Motor neuron (in vitro differentiated cells): ENCODE measurements around the gene LRTM2. TPM values are rescaled to one million over a fixed set of nuclear protein-coding genes. Genes with fewer than 3 reads are reported as not detected.

Experiments used
- ATAC-seq, 8 experiments: fragments of 200-7000 bp; cut with Tn5 transposase; replicated peaks in 6 of 8; 2 replicates each; pipeline ENCODE4 v1.8.0; 2021; ENCODE audit warnings: mild to moderate bottlenecking in 8 of 8, moderate library complexity in 8 of 8
- H3K27ac ChIP-seq, 2 donors: fragments of 250-450 bp; sonication (Bioruptor Pico); 2 replicates each; pipeline ENCODE4 v1.9.0; 2021; ENCODE audit warnings: antibody characterized with exemption in 2 of 2, mild to moderate bottlenecking in 2 of 2, moderate library complexity in 1 of 2
- H3K4me1 ChIP-seq, 2 donors: fragments of 250-450 bp; sonication (Bioruptor Pico); replicated peaks in 1 of 2; 2 replicates each; pipeline ENCODE4 v1.6.1; 2021; ENCODE audit warnings: antibody characterized with exemption in 2 of 2, mild to moderate bottlenecking in 2 of 2, moderate library complexity in 1 of 2
- H3K4me3 ChIP-seq, 5 donors: fragments of 250-450 bp; sonication (Bioruptor Pico); 2 replicates each; pipeline ENCODE4 v1.9.0; 2021; ENCODE audit warnings: antibody characterized with exemption in 5 of 5, mild to moderate bottlenecking in 5 of 5, moderate library complexity in 4 of 5
- WGBS, 10 experiments: fragments of 450-650 bp; shearing (Covaris generic); methylation state at CpG; one replicate each; pipeline ENCODE4 v1.0.0; 2022; 5-methylcytosine and 5-hydroxymethylcytosine counted together
- in situ Hi-C, 9 experiments: fragments of 400-800 bp; cut with MboI; loops; one replicate each; pipeline ENCODE4 v1.15.0; 2021; ENCODE audit warnings: low sequenced_read_pairs in 9 of 9, low pct_unique_long_range_greater_than_20kb in 2 of 9; ENCODE audit not compliant: unreplicated experiment in 9 of 9
- total RNA-seq, 8 experiments: library from RNA; unstranded; fragments of 300-600 nt; gene quantifications; 2 replicates each; pipeline versions ENCODE4 v1.2.3 to v1.2.4, GENCODE V29; 2022

The LRTM2 gene
- total RNA-seq, 8 experiments from 2014 or later = under 0.01 to 0.76 (median 0.25) TPM

DNA sequence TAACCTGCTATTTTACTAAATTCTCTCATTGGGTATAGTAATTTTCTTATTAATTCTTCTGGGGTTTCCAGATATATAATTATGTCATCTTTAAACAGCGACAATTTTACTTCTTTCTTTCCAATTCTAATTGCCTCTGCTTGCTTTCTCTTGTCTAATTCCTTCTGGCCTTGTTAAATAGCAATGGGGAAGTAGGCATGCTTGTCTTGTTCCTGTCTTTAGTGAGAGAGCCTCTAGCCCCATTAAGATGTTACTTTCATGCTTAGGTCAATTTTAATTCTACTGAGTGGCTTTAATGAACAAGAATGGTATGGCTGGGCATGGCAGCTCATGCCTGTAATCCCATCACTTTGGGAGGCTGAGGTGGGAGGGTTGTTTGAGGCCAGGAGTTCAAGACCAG is 31.7 kb downstream of the LRTM2 start:
- Histone ChIP-seq H3K27ac (no peak overlapping the region), H3K4me3 (no peak overlapping the region), H3K4me1 (peaks cover 4 to 8% of the 10 kb centered on the region in 2 donors)
- ATAC-seq = no peak
- in situ Hi-C loops = no loop called here
- WGBS, 10 experiments = 16 to 90% (median 73%) methylated on average over 1 of the region's 1 CpG; no CpG with 5 or more reads in 1 of the 10 experiments

DNA sequence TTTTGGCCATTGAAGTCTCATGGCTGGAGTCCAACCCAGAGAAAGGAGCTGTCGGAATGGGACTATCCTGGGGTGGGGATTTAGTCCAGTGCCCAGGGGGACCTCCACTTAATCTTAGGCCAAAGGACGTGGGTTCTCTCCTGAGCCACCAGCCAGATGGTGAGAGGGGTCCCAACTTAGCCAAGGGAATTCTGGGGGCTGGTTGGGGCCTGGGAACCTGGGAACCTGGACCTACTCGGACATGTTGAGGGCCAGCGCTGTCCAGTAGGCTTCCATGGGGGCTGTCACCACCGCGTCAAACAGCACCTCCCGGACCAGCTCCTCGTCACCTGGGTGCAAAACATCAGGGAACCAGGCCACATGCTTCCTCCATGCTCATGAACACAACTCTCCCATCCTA is 33.4 kb downstream of the LRTM2 start:
- Histone ChIP-seq H3K27ac (no peak overlapping the region), H3K4me1 (no peaks in the 10 kb centered on the region), H3K4me3 (no peak overlapping the region)
- WGBS, 10 experiments = 20 to 100% (median 65%) methylated on average over 1 to 3 of the region's 8 CpGs; no CpG with 5 or more reads in 4 of the 10 experiments
- in situ Hi-C loops = no loop called here
- no peak for ATAC-seq

DNA sequence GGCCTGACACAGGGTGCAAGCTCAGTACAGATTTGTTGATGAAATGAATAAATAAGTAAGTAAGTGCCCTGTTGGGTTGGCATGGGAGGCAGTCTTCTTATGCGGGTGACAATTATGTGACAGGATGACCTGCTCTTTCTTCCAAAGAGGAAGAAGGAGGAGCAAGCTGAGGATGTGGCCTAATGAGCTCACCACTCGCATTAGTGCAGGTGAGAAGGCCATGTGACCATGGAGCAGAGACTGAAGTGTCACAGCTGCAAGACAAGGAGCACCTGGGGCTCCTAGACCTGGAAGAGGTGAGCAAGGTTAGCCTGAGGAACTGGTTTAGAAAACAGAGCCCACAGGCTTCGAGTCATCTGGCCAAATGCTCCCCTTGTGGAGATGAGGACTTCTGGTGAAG is 34.9 kb downstream of the LRTM2 start:
- Histone ChIP-seq H3K4me3 (no peak overlapping the region), H3K27ac (no peak overlapping the region), H3K4me1 (no peaks in the 10 kb centered on the region)
- in situ Hi-C loops = no loop called here
- WGBS, 10 experiments = 7 to 100% (median 49%) methylated on average over 1 to 2 of the region's 3 CpGs; no CpG with 5 or more reads in 6 of the 10 experiments
- ATAC-seq = no peak

GRCh38 chr12:1857086-1857485 is 36.7 kb downstream of the LRTM2 start:
- 0 to 40% (median 17%) methylated on average over 1 to 2 of the region's 2 CpGs; no CpG with 5 or more reads in 5 of the 10 experiments for WGBS, 10 experiments
- no peak for ATAC-seq
- no peaks in the 10 kb centered on the region for H3K4me1 ChIP-seq
- no peak overlapping the region for H3K4me3 ChIP-seq
- in situ Hi-C loops = no loop called here
- H3K27ac ChIP-seq = no peak overlapping the region

GRCh38 chr12:1857821-1858220 is 37.5 kb downstream of the LRTM2 start:
- H3K4me3 ChIP-seq = no peak overlapping the region
- peaks cover 2 to 4% of the 10 kb centered on the region in 2 donors for H3K4me1 ChIP-seq
- in situ Hi-C loops = no loop called here
- H3K27ac ChIP-seq = no peak overlapping the region
- WGBS, 10 experiments = 0 to 88% (median 66%) methylated on average over 1 to 6 of the region's 7 CpGs; no CpG with 5 or more reads in 3 of the 10 experiments
- no peak for ATAC-seq

GRCh38 chr12:1858456-1858855 is 38.1 kb downstream of the LRTM2 start:
- in situ Hi-C loops = no loop called here
- ATAC-seq = no peak
- no peak overlapping the region for H3K4me3 ChIP-seq
- H3K4me1 ChIP-seq = peaks cover 2 to 10% of the 10 kb centered on the region in 2 donors
- 55 to 94% (median 90%) methylated on average over 2 to 3 of the region's 11 CpGs; no CpG with 5 or more reads in 7 of the 10 experiments for WGBS, 10 experiments
- no peak overlapping the region for H3K27ac ChIP-seq

GRCh38 chr12:1859643-1860042 is 39.3 kb downstream of the LRTM2 start:
- ATAC-seq = no peak
- peaks cover 2 to 10% of the 10 kb centered on the region in 2 donors for H3K4me1 ChIP-seq
- no peak overlapping the region for H3K4me3 ChIP-seq
- in situ Hi-C loops = no loop called here
- 0 to 100% (median 60%) methylated on average over 1 to 6 of the region's 7 CpGs; no CpG with 5 or more reads in 3 of the 10 experiments for WGBS, 10 experiments
- H3K27ac ChIP-seq = no peak overlapping the region

DNA sequence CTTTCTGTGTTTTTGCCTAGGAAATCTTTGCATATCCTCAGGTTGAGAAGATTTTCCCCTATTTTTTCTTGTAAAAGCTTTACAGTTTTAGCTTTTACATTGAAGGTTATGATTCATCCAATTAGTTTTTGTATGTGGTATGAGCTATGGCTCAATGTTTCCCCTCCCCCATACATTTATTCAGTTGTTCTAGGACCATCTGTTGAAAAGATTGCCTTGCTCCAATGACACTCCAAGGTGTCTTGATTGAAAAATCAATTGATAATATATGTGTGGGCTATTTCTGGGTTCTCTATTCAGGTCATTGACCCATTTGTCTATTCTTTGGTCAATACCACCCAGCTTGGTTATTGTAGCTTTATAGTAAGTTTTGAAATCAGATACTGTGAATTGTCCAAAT is 42.6 kb downstream of the LRTM2 start:
- H3K27ac ChIP-seq = no peak overlapping the region
- H3K4me3 ChIP-seq = no peak overlapping the region
- H3K4me1 ChIP-seq = peaks cover 2 to 10% of the 10 kb centered on the region in 2 donors
- peak in 3 of 8 experiments; percentile 50 to 74 (median 52) for ATAC-seq
- in situ Hi-C loops = no loop called here

- Histone ChIP-seq H3K4me3 (no peak overlapping the region), H3K4me1 (peaks cover 2 to 10% of the 10 kb centered on the region in 2 donors), H3K27ac (no peak overlapping the region)
- WGBS, 10 experiments = 62 to 100% (median 87%) methylated on average over 1 to 11 of the region's 16 CpGs; no CpG with 5 or more reads in 1 of the 10 experiments
- ATAC-seq = no peak
- in situ Hi-C loops = no loop called here
Observed at GRCh38 chr12:1863823-1864222, 43.5 kb downstream of the LRTM2 start.

DNA sequence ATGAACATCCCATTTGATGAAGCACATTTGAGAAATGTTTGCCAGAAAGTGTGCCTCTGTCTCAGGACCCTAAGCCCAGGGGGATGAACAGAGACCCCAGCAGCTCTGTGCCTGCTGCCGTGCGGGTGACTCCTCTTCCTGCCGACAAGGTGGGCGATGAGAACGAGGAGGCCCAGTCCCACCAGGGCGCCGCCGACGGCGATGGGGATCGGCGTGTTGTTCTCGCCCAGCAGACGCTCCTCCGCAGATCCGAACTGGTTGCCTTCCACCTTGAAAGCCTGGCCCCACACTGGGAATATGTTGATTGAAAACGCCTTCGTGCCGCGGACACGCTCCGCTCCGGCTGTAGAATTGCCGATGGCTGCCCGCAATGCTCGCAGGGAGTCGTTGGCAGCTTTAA is 44.1 kb downstream of the LRTM2 start:
- Histone ChIP-seq H3K4me1 (peaks cover 2 to 10% of the 10 kb centered on the region in 2 donors), H3K4me3 (no peak overlapping the region), H3K27ac (no peak overlapping the region)
- 44 to 100% (median 94%) methylated on average over 2 to 16 of the region's 27 CpGs; no CpG with 5 or more reads in 5 of the 10 experiments for WGBS, 10 experiments
- no peak for ATAC-seq
- in situ Hi-C loops = no loop called here

DNA sequence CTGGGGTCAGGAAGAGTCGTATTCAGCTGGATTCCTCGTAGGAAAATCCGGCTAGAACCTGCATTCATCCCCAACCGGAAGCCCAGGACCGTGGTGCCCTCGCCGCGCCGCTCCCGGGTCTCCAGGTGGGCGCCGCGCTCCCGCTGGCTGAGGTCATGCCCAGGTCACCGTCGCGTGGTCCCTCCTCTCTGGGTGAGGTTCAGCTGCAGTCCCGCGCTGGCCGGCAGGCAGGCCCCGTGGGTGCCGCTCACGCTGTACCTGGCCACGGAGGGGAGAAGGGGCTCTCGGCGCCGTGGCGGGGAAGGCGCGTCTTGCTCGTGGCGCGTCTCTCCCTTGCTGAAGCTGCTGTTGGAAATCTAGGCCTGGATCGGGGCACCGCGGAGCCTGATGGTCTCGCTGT is 44.5 kb downstream of the LRTM2 start:
- peaks cover 2 to 10% of the 10 kb centered on the region in 2 donors for H3K4me1 ChIP-seq
- no peak overlapping the region for H3K27ac ChIP-seq
- no peak for ATAC-seq
- H3K4me3 ChIP-seq = no peak overlapping the region
- WGBS, 10 experiments = 7 to 96% (median 85%) methylated on average over 2 to 11 of the region's 37 CpGs; no CpG with 5 or more reads in 4 of the 10 experiments
- in situ Hi-C loops = no loop called here

- H3K4me3 ChIP-seq = no peak overlapping the region
- no peak for ATAC-seq
- H3K27ac ChIP-seq = no peak overlapping the region
- in situ Hi-C loops = no loop called here
- H3K4me1 ChIP-seq = peaks cover 2 to 10% of the 10 kb centered on the region in 2 donors
- WGBS, 10 experiments = 40 to 91% (median 66%) methylated on average over 1 to 17 of the region's 32 CpGs; no CpG with 5 or more reads in 3 of the 10 experiments
Observed at GRCh38 chr12:1865284-1865866, 45.0 kb downstream of the LRTM2 start.

DNA sequence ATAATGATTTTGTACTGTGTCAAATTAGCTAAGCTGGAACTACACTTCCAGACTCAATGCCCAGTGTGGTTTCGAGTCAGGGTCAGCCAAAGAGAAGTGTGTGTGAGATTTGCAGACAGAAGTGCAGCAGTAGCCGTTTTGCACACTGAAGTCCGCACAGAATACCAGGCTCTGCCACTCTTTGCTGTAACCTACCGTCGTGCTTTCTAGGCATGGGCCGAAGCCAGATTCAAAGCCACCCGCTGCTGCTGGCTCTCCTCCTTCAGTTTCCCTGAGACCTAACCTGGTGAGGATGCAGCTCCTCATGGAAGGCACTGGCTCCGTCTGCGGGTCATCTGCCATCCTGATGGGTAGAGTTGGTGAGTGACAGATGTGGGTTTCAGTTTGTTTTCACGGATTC is 48.8 kb downstream of the LRTM2 start:
- Histone ChIP-seq H3K4me1 (peaks cover 7% of the 10 kb centered on the region in 2 donors), H3K27ac (no peak overlapping the region), H3K4me3 (no peak overlapping the region)
- ATAC-seq = no peak
- in situ Hi-C loops = no loop called here
- 20 to 100% (median 89%) methylated on average over 1 to 9 of the region's 10 CpGs; no CpG with 5 or more reads in 3 of the 10 experiments for WGBS, 10 experiments

DNA sequence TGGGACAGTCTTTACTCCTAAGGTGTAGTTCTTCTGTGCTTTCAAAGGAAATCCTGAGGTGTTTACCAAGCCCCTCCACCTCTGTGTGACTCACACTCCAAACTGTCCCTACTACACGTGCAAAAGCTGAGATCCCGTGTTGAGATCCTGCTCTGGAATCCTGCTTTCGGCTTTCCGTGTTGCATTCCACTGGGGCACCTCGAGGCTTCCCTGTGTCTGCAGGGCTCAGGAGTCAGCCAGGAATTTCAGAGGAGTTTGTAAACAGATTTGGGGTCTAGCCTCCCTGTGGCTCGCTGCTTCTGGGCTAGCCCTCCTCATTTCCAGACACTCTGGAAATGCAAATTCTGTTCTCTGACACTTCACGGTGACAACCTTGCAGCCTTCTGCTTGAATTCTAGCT is 49.7 kb downstream of the LRTM2 start:
- WGBS, 10 experiments = 0 to 100% (median 50%) methylated on average over 1 to 5 of the region's 7 CpGs; no CpG with 5 or more reads in 2 of the 10 experiments
- Histone ChIP-seq H3K4me3 (no peak overlapping the region), H3K27ac (no peak overlapping the region), H3K4me1 (peaks cover 8 to 10% of the 10 kb centered on the region in 2 donors)
- in situ Hi-C loops = no loop called here
- ATAC-seq = no peak
